Neuron (in vitro differentiated cells): ENCODE data around the gene SORT1.

Source experiments
- H2AFZ ChIP-seq: one replicate; pipeline ENCODE4 v1.6.1; 2013; ENCODE audit warnings: low read depth, mild to moderate bottlenecking, inconsistent platforms, low read length, moderate library complexity
- H3K27me3 ChIP-seq: one replicate; pipeline ENCODE4 v1.6.1; 2013; ENCODE audit warnings: low read length; ENCODE audit not compliant: insufficient read depth
- H3K36me3 ChIP-seq: one replicate; pipeline ENCODE4 v1.6.1; 2013; ENCODE audit warnings: low read length; ENCODE audit not compliant: insufficient read depth
- H3K4me1 ChIP-seq: one replicate; pipeline ENCODE4 v1.6.1; 2013; ENCODE audit warnings: low read length; ENCODE audit not compliant: insufficient read depth
- H3K4me3 ChIP-seq: 2 replicates; pipeline ENCODE4 v1.5.1; 2013; ENCODE audit warnings: mild to moderate bottlenecking, low read length, moderate library complexity
- H3K9me3 ChIP-seq: one replicate; pipeline ENCODE4 v1.6.1; 2013; ENCODE audit warnings: low read length

Gene SORT1

GRCh38 chr1:109338091-109338490 is 59.6 kb downstream of the SORT1 start:
- Histone ChIP-seq H3K36me3 (peaks cover 90% of the 10 kb centered on the region), H3K27me3 (no peaks in the 10 kb centered on the region), H2AFZ (no peak overlapping the region), H3K4me3 (no peak overlapping the region), H3K9me3 (peaks cover 10% of the 10 kb centered on the region), H3K4me1 (no peaks in the 10 kb centered on the region)

GRCh38 chr1:109335091-109335490 is 62.6 kb downstream of the SORT1 start:
- Histone ChIP-seq H3K36me3 (peaks cover 88% of the 10 kb centered on the region), H3K9me3 (peaks cover 27% of the 10 kb centered on the region), H3K4me1 (no peaks in the 10 kb centered on the region), H2AFZ (no peak overlapping the region), H3K4me3 (no peak overlapping the region), H3K27me3 (no peaks in the 10 kb centered on the region)

DNA sequence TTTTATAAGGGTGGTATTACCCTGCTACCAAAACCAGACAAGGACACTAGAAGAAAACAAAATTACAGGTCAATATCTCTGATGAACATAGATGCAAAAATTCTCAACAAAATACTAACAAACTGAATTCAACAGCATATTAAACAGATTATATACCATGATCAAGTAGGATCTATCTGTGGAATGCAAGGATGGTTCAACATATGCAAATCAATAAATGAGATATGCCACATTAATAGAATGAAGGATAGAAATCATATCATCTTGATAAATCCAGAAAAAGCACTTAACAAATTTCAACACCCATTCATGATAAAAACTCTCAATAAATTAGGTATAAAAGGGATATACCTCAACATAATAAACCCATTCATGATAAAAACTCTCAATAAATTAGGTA is 66.6 kb downstream of the SORT1 start:
- H3K4me3 ChIP-seq = no peak overlapping the region
- H3K4me1 ChIP-seq = no peaks in the 10 kb centered on the region
- no peaks in the 10 kb centered on the region for H3K27me3 ChIP-seq
- peaks cover 27% of the 10 kb centered on the region for H3K9me3 ChIP-seq
- no peak overlapping the region for H2AFZ ChIP-seq
- H3K36me3 ChIP-seq = peaks cover 84% of the 10 kb centered on the region

DNA sequence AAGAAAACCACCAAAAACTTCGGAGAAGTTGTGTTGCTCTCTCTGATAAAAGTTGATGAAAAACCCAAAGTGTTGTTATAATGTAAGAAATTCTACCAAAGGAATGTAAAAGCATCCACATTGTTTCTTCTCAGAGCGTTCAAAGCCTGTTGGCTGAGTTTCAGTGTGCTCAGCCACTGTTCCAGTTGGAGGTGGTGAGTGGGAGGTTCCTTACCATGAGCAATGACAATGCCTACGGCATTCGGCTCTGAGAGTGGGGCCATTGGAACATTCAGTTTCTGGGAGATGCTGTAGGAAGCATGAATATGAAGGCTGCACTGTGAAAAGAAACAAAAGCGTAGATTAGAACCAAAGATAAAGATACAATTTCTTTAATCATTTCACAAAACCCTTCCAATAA is 70.4 kb downstream of the SORT1 start:
- H3K36me3 ChIP-seq = peaks cover 84% of the 10 kb centered on the region
- no peaks in the 10 kb centered on the region for H3K4me1 ChIP-seq
- no peaks in the 10 kb centered on the region for H3K27me3 ChIP-seq
- H3K9me3 ChIP-seq = peaks cover 13% of the 10 kb centered on the region
- no peak overlapping the region for H2AFZ ChIP-seq
- no peak overlapping the region for H3K4me3 ChIP-seq

DNA sequence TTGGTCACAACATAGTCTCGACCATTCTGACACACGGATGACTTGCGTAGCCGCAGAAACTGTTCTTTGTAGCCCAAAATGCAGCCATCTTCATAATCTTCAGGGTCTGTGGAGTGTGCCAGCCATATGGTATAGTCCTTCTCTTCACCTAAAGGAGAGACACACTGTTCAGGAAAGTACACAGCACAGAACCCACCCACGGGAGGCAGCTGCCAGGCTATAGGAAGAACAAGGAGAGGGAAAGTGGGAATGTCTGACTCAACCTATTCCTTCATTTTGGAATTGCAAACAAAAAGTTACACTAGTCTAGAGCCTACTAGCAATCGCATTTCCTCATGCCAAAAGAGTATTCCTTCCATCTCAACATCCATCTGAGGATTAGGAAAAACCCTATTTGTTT is 74.7 kb downstream of the SORT1 start:
- Histone ChIP-seq H3K27me3 (no peaks in the 10 kb centered on the region), H2AFZ (no peak overlapping the region), H3K9me3 (peaks cover 2% of the 10 kb centered on the region), H3K4me1 (no peaks in the 10 kb centered on the region), H3K36me3 (peaks cover 89% of the 10 kb centered on the region), H3K4me3 (no peak overlapping the region)

- Histone ChIP-seq H3K4me1 (no peaks in the 10 kb centered on the region), H3K9me3 (peaks cover 2% of the 10 kb centered on the region), H2AFZ (no peak overlapping the region), H3K4me3 (no peak overlapping the region), H3K27me3 (no peaks in the 10 kb centered on the region), H3K36me3 (peaks cover 91% of the 10 kb centered on the region)
Measured at GRCh38 chr1:109319114-109319513, 78.6 kb downstream of the SORT1 start.

- Histone ChIP-seq H2AFZ (no peak overlapping the region), H3K27me3 (no peaks in the 10 kb centered on the region), H3K4me3 (no peak overlapping the region), H3K36me3 (peaks cover 86% of the 10 kb centered on the region), H3K4me1 (no peaks in the 10 kb centered on the region), H3K9me3 (no peaks in the 10 kb centered on the region)
Measured at GRCh38 chr1:109316506-109316905, 81.2 kb downstream of the SORT1 start.

GRCh38 chr1:109315288-109315687 is 82.4 kb downstream of the SORT1 start:
- Histone ChIP-seq H3K9me3 (no peaks in the 10 kb centered on the region), H3K4me3 (no peak overlapping the region), H3K4me1 (no peaks in the 10 kb centered on the region), H3K27me3 (no peaks in the 10 kb centered on the region), H2AFZ (no peak overlapping the region), H3K36me3 (peaks cover 85% of the 10 kb centered on the region)

GRCh38 chr1:109314795-109315194 is 82.9 kb downstream of the SORT1 start:
- Histone ChIP-seq H3K9me3 (no peaks in the 10 kb centered on the region), H3K4me3 (no peak overlapping the region), H2AFZ (no peak overlapping the region), H3K36me3 (peaks cover 85% of the 10 kb centered on the region), H3K4me1 (no peaks in the 10 kb centered on the region), H3K27me3 (no peaks in the 10 kb centered on the region)

DNA sequence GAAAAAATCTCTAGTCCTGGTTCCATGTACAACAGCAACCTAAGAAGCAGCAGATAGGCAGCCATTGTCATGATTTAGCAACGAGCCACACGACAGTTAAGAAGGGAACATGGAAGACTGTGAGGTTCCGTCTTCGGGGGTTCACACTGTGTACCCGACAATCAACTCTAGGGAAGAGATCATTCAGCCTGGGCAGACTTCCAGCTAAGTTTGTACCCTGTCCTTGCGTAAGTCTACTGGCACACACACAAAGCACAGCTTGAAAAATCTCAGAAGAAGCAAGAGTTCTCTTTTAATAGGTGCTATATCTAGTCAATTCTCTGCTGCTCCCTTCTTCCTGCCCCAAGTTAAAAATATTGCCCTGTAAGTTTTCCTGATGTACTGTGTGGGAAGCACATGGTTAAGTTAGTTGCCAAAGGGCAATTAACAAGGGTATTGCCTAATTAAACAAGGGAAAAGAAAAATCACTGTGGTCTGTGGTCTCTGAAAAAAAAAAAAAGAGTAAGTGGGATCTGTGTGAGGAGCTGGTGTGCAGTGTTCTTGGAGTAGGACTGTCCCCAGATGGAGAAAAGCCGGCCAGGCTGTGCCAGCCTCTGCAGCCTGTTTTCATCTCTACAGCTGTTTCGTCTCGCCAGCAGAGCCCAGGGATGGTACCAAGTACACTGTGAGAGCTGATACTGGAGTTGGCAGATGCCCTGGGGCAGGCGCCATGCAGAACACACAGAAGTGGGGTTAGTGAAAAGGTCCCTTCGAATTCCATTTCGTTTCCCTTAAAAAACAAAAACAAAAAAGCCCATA is 84.5 kb downstream of the SORT1 start:
- no peak overlapping the region for H2AFZ ChIP-seq
- H3K36me3 ChIP-seq = peaks cover 88% of the 10 kb centered on the region
- no peak overlapping the region for H3K4me3 ChIP-seq
- no peaks in the 10 kb centered on the region for H3K27me3 ChIP-seq
- no peaks in the 10 kb centered on the region for H3K9me3 ChIP-seq
- no peaks in the 10 kb centered on the region for H3K4me1 ChIP-seq

GRCh38 chr1:109312246-109312645 is 85.5 kb downstream of the SORT1 start:
- Histone ChIP-seq H3K27me3 (no peaks in the 10 kb centered on the region), H3K4me3 (no peak overlapping the region)

GRCh38 chr1:109309347-109309746 is 88.4 kb downstream of the SORT1 start:
- Histone ChIP-seq H2AFZ (no peak overlapping the region), H3K9me3 (no peaks in the 10 kb centered on the region), H3K36me3 (peaks cover 53% of the 10 kb centered on the region), H3K4me3 (no peak overlapping the region), H3K4me1 (peaks cover 22% of the 10 kb centered on the region), H3K27me3 (no peaks in the 10 kb centered on the region)

More at GRCh38 chr1:109312246-109312645, 85.5 kb downstream of the SORT1 start:
- Histone ChIP-seq H3K9me3 (no peaks in the 10 kb centered on the region), H2AFZ (no peak overlapping the region), H3K4me1 (peaks cover 5% of the 10 kb centered on the region), H3K36me3 (peaks cover 80% of the 10 kb centered on the region)

DNA sequence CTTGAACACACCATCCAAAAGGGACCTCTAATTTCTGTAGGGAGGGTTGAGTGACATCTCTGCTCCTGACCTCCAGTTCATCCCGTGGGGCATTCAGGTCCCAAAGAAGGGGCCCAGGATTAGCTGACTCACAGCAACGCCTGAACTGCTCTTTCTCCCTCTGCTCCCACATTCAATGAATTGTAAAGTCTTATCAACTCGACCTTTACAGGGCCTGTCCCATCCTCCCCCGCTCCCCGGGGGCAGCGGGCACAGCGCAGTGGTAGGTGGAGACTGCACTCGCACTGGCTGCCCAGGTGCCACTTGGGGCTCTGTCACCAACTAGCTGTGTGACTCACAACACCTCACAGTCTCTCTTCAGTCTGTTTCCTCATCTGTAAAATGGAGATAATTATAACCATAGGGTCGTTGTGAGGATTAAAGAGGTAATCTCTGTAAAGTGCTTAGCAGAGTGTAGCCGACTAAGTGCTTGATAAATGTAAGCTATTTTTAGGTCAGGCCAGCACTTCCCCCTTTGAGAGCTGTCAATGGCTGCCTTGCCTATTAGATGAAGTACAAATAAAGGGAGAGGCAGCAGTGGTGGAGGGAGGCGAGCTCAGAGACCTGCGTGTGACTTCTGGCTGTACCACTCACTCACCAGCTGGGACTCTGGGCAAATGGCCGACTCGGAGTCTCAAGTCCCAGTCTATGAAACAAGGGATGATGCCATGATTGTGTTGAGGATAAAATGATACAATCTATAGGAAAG is 90.3 kb downstream of the SORT1 start:
- Histone ChIP-seq H3K4me1 (peaks cover 25% of the 10 kb centered on the region), H3K27me3 (no peaks in the 10 kb centered on the region), H3K9me3 (no peaks in the 10 kb centered on the region), H2AFZ (no peak overlapping the region), H3K36me3 (peaks cover 38% of the 10 kb centered on the region), H3K4me3 (no peak overlapping the region)
